ENCODE measurements around the gene TCF3. TPM values are rescaled to one million over a fixed set of nuclear protein-coding genes. Genes with fewer than 3 reads are reported as not detected.
"Not testable (repeated sequence)": the region's sequence is repeated elsewhere in the genome, so short reads cannot be mapped to it uniquely, and the experiment has no call there.

TCF3 gene
- total RNA-seq, 1 donor from 2014 or later = 56.0 TPM

GRCh38 chr19:1651568-1652291, 685 bp downstream of the TCF3 start:
- DNase-seq (ENCODE audit: low read depth in 2 of 2) = peak in 1 of 2 donors; percentile 65

- DNase-seq (ENCODE audit: low read depth in 2 of 2) = peak in 1 of 2 donors; percentile 42
These were observed 1.5 kb downstream of the TCF3 start for GRCh38 chr19:1650650-1651567.

- DNase-seq (ENCODE audit: low read depth in 2 of 2) = no peak
These were observed 2.4 kb downstream of the TCF3 start for GRCh38 chr19:1649706-1650649.

- DNase-seq (ENCODE audit: low read depth in 2 of 2) = no peak
These were observed 3.4 kb downstream of the TCF3 start for GRCh38 chr19:1648920-1649541.

- DNase-seq (ENCODE audit: low read depth in 2 of 2) = no peak
These were observed 4.0 kb downstream of the TCF3 start for GRCh38 chr19:1648459-1648849.

GRCh38 chr19:1647501-1648458, 4.6 kb downstream of the TCF3 start:
- no peak for DNase-seq (ENCODE audit: low read depth in 2 of 2)

GRCh38 chr19:1646659-1647453, 5.6 kb downstream of the TCF3 start:
- DNase-seq (ENCODE audit: low read depth in 2 of 2) = no peak

- no peak for DNase-seq (ENCODE audit: low read depth in 2 of 2)
These were observed 6.3 kb downstream of the TCF3 start for GRCh38 chr19:1646149-1646548.

GRCh38 chr19:1645299-1645698, 7.1 kb downstream of the TCF3 start:
- no peak for DNase-seq (ENCODE audit: low read depth in 2 of 2)

- no peak for DNase-seq (ENCODE audit: low read depth in 2 of 2)
These were observed 8.3 kb downstream of the TCF3 start for GRCh38 chr19:1644070-1644469.

GRCh38 chr19:1640893-1641448, 11.4 kb downstream of the TCF3 start:
- DNase-seq (ENCODE audit: low read depth in 2 of 2) = not testable (repeated sequence)

- no peak for DNase-seq (ENCODE audit: low read depth in 2 of 2)
These were observed 15.8 kb downstream of the TCF3 start for GRCh38 chr19:1636325-1637236.

- DNase-seq (ENCODE audit: low read depth in 2 of 2) = no peak
These were observed 17.5 kb downstream of the TCF3 start for GRCh38 chr19:1634938-1635243.

- DNase-seq (ENCODE audit: low read depth in 2 of 2) = no peak
These were observed 18.0 kb downstream of the TCF3 start for GRCh38 chr19:1634242-1634937.

GRCh38 chr19:1633269-1633826, 19.1 kb downstream of the TCF3 start:
- no peak for DNase-seq (ENCODE audit: low read depth in 2 of 2)

- DNase-seq (ENCODE audit: low read depth in 2 of 2) = no peak
These were observed 19.8 kb downstream of the TCF3 start for GRCh38 chr19:1632462-1633268.
